Fibroblast of villous mesenchyme (primary cell): ENCODE results near the gene CD34. TPM values are rescaled to one million over a fixed set of nuclear protein-coding genes. Genes with fewer than 3 reads are reported as not detected.

Source experiments
- DNase-seq: peaks from one replicate; pipeline ENCODE4 v3.0.0-alpha.2; 2010; ENCODE audit warnings: low read depth
- H3K4me3 ChIP-seq: 2 replicates; pipeline ENCODE4 v1.5.1; 2011; ENCODE audit warnings: low read depth, mild to moderate bottlenecking, low read length
- total RNA-seq: library from RNA; depleted of rRNA; stranded (reverse); fragments of >200 nt; gene quantifications from 2 replicates; pipeline ENCODE4 v1.2.3, GENCODE V29; 2012
- TF ChIP-seq, protein P1 (sequence below): IDR thresholded peaks from 2 replicates; pipeline ENCODE4 v1.5.1; 2012; ENCODE audit warnings: low read depth, mild to moderate bottlenecking, low read length; ENCODE audit not compliant: insufficient read depth

The CD34 gene
- total RNA-seq, 1 donor: 0.43 TPM

DNA sequence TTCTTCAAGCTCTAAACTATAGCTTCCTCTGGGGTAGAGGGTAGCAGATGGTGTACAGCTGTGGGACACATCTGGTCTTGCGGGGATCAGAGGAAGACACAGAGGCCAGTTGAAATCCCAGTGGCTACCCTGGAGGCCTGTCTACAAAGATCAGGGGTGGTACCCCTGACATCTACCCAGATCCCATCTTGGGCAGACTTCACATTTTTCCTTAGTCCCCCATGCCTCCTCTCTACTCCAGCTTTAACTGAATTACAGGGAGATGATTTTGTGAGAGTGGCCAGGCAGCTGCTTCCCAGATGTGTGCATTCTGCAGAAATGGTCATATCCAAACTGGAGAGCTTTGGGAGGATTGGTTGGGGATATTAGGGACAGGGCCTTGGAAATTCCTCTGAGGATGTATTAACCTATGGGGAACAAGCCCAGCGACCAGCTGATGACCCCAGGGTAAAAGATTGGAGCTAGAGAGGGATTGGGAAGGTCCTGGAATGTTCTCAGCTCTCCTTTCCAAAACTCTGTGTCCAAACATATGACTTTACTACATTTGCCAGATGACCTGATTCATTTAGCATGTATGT is 9.6 kb upstream of the CD34 start:
- no peak for DNase-seq
- H3K4me3 ChIP-seq: no peak overlapping the region
- TF ChIP-seq, protein P1, sequence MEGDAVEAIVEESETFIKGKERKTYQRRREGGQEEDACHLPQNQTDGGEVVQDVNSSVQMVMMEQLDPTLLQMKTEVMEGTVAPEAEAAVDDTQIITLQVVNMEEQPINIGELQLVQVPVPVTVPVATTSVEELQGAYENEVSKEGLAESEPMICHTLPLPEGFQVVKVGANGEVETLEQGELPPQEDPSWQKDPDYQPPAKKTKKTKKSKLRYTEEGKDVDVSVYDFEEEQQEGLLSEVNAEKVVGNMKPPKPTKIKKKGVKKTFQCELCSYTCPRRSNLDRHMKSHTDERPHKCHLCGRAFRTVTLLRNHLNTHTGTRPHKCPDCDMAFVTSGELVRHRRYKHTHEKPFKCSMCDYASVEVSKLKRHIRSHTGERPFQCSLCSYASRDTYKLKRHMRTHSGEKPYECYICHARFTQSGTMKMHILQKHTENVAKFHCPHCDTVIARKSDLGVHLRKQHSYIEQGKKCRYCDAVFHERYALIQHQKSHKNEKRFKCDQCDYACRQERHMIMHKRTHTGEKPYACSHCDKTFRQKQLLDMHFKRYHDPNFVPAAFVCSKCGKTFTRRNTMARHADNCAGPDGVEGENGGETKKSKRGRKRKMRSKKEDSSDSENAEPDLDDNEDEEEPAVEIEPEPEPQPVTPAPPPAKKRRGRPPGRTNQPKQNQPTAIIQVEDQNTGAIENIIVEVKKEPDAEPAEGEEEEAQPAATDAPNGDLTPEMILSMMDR: no peak

DNA sequence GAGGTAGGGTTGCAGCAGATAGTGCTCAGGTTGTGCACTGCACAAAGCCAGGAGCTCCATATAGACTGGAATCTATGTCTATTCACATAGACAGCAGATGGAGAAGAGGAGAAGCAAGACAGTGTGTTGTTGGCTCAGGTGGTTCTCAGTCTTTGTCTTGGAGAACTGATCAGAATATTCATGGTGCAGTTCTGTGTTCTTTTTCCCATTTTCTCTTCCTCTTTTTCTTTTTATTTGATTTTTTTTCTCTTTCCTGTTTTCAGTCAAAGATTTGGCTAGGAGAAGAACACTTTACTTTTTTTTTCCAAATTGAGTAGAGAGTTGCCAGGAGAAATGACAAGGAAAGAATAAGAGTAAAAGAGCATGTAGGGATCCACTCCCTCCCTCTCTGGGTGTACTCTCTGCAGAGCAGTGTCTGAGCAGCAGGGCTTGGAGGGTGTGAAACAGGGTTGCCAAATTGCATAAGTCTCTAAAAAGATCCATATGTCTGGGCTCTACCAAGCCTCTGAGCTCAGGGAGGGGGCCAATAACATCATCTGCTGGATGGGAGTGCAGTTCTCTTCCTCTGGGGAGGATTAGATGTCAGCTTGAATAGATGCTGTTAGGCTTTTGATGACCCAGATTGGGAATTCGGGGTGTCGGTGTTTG is 8.7 kb upstream of the CD34 start:
- no peak for DNase-seq
- TF ChIP-seq, protein P1: no peak
- H3K4me3 ChIP-seq: no peak overlapping the region

DNA sequence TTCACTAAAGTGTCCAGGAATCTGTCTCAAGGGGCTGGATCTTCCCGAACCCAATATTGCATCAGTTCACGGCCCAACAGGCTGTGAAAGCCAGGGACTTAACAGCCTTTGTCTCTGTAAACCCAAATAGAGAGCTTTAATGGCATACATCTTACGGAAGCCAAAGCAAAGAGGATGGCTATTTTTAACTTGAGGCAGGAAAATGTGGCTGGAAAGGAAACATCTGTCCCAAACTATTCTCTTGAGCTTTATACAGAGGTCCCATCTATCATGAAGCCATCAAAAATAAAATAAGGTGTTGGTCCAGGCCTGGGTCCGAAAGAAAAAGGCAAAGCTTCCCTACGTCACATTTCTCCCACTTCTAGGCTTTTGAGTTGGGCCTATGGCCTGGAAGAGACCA is 7.7 kb upstream of the CD34 start:
- no peak overlapping the region for H3K4me3 ChIP-seq
- TF ChIP-seq, protein P1: no peak
- DNase-seq: no peak

- no peak overlapping the region for H3K4me3 ChIP-seq
- no peak for DNase-seq
- TF ChIP-seq, protein P1: no peak
These were observed 7.1 kb upstream of the CD34 start for GRCh38 chr1:207918011-207918410.

GRCh38 chr1:207917080-207917479 is 6.2 kb upstream of the CD34 start:
- no peak overlapping the region for H3K4me3 ChIP-seq
- no peak for DNase-seq
- TF ChIP-seq, protein P1: no peak

DNA sequence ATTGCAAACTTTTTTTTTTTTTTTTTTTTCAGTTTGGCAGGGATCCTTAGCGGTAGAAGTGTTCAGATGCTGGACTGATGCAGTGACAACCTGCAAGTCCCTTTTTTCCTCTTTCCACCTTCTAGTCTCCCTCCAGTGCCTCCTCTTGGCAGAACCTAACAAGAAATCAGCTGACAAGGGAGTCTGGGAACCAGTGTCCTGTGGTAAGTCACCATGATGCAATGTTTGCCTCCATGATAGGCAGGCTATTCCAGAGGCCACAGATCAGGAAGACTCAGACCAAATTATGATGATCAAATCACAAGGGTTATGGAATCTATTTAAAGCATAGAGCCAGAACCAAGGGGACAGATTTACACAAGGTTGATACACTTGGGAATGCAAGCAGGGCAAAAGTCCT is 3.0 kb upstream of the CD34 start:
- peak; percentile 13 for DNase-seq
- TF ChIP-seq, protein P1: no peak
- H3K4me3 ChIP-seq: no peak overlapping the region
